ENCODE data around the gene HSFX1. TPM values are rescaled to one million over a fixed set of nuclear protein-coding genes. Genes with fewer than 3 reads are reported as not detected.
"Not testable (repeated sequence)": the region's sequence is repeated elsewhere in the genome, so short reads cannot be mapped to it uniquely, and the experiment has no call there.

The HSFX1 gene
- total RNA-seq (2021; fragmentation: NEBNext Ultra II Directional; extraction: Animal tissue kit (Norgen Biotek cat#: 25700)), result 0.63 TPM in 2 replicates
- polyA plus RNA-seq (2011; rRNA removed), result 0.42 and 0.60 TPM in 2 replicates
- polyA plus RNA-seq (2011; cell fraction: cytosol; rRNA removed), result 0.31 TPM
- 1.9 TPM for polyA plus RNA-seq (2011; cell fraction: nucleus; rRNA removed)
- 0.18 to 0.64 TPM (median 0.33 TPM) in 4 replicates for polyA plus RNA-seq (2012, experiment 1 of 2)
- 0.10 TPM for polyA plus RNA-seq (2012, experiment 2 of 2)
- polyA plus RNA-seq (2013, experiment 1 of 2), result 0.16 TPM
- 0.18 TPM for polyA plus RNA-seq (2013, experiment 2 of 2)
- polyA minus RNA-seq (2011; rRNA and poly(A)+ RNA removed), result 0.61 and 0.79 TPM in 2 replicates
- polyA minus RNA-seq (2011; cell fraction: cytosol; rRNA and poly(A)+ RNA removed), result not detected
- polyA minus RNA-seq (2011; cell fraction: nucleus; rRNA and poly(A)+ RNA removed), result 1.9 TPM
- long read RNA-seq, experiment 1, partial matches to known transcripts, result 0 of 2 reads
- long read RNA-seq, experiment 1, other reads (novel, unspliced or antisense), result 2 of 2 reads
- long read RNA-seq, experiment 2, result 0 reads

- H3K4me2 ChIP-seq (ENCODE audit: insufficient read depth in 1 of 2, low read depth in 2 of 2, low read length in 2 of 2); H4K20me1 ChIP-seq (replicated peaks in 1 of 2; ENCODE audit: control insufficient read depth in 1 of 2, insufficient read depth in 2 of 2, low read length in 2 of 2); H3K14ac ChIP-seq (ENCODE audit: insufficient read length); H3K79me1 ChIP-seq (ENCODE audit: low read depth, low read length); H3K4me1 ChIP-seq (replicated peaks in 1 of 4; ENCODE audit: control insufficient read depth in 3 of 4, insufficient read depth in 4 of 4, low read length in 3 of 4); H3K4ac ChIP-seq (replicated peaks; ENCODE audit: insufficient read length, low read depth, low read length); H3K56ac ChIP-seq (replicated peaks; ENCODE audit: insufficient read length, low read depth, low read length); POLR2A ChIA-PET (ENCODE audit: partially characterized antibody); H2BK12ac ChIP-seq (ENCODE audit: low read depth, low read length); H3K27me3 ChIP-seq (replicated peaks in 1 of 4; ENCODE audit: control insufficient read depth in 3 of 4, extremely low read depth in 1 of 4, insufficient read depth in 3 of 4, low read length in 3 of 4); H4K5ac ChIP-seq (ENCODE audit: insufficient read length, low read depth, low read length); H3K79me2 ChIP-seq (ENCODE audit: control insufficient read depth in 1 of 2, insufficient read depth in 2 of 2, low read length in 2 of 2); H3K36me3 ChIP-seq (ENCODE audit: control insufficient read depth in 2 of 4, insufficient read depth in 4 of 4, low read length in 3 of 4); H3K9me3 ChIP-seq (ENCODE audit: insufficient read depth in 2 of 2, low read depth in 1 of 2, low read length in 1 of 2); H4K91ac ChIP-seq (replicated peaks; ENCODE audit: insufficient read length, low read length); H4K8ac ChIP-seq (ENCODE audit: extremely low read depth, insufficient read depth, low read length); H3K27ac ChIP-seq (ENCODE audit: low read depth, low read length); H2BK15ac ChIP-seq (ENCODE audit: low read length); H3K9ac ChIP-seq (replicated peaks in 1 of 4; ENCODE audit: extremely low read depth in 1 of 4, low read depth in 3 of 4, low read length in 3 of 4); DNase-seq (ENCODE audit: low read depth in 1 of 2, low spot score in 2 of 2); H2BK5ac ChIP-seq (ENCODE audit: low read depth, low read length); H3K23me2 ChIP-seq (ENCODE audit: low read depth, low read length); H2BK120ac ChIP-seq (replicated peaks; ENCODE audit: low read depth, low read length); H2AK5ac ChIP-seq (ENCODE audit: low read depth, low read length); H2AFZ ChIP-seq (ENCODE audit: low read length); H3K4me3 ChIP-seq (ENCODE audit: extremely low read depth in 1 of 4, insufficient read depth in 2 of 4, low read depth in 3 of 4, low read length in 4 of 4); CTCF ChIA-PET (ENCODE audit: partially characterized antibody); H3K18ac ChIP-seq (ENCODE audit: extremely low read depth, low read length); H3K23ac ChIP-seq (ENCODE audit: insufficient read length); H2BK20ac ChIP-seq (ENCODE audit: low read length): not testable (repeated sequence)
- WGBS, 2 experiments (ENCODE audit: extremely low coverage in 1 of 2, insufficient coverage in 1 of 2, insufficient read length in 1 of 2, insufficient replicate concordance in 2 of 2, low coverage in 1 of 2, low lambda C conversion rate in 2 of 2, missing lambda C conversion rate in 1 of 2), result no CpG with 5 or more reads among the region's 17 CpGs
- peak; percentile 55 for FAIRE-seq
Measured at GRCh38 chrX:149773768-149774167, at the start of gene HSFX1. TSS of gene HSFX1 (plus strand) at chrX:149774068. CDS start at chrX:149774682, 614 bp downstream.

GRCh38 chrX:149727308-149727707 is 46.6 kb upstream of the HSFX1 start:
- H2AK5ac ChIP-seq (ENCODE audit: low read depth, low read length); H2BK5ac ChIP-seq (ENCODE audit: low read depth, low read length); CTCF ChIA-PET (ENCODE audit: partially characterized antibody); H3K18ac ChIP-seq (ENCODE audit: extremely low read depth, low read length); H3K4me2 ChIP-seq (ENCODE audit: insufficient read depth in 1 of 2, low read depth in 2 of 2, low read length in 2 of 2); H3K36me3 ChIP-seq (ENCODE audit: control insufficient read depth in 2 of 4, insufficient read depth in 4 of 4, low read length in 3 of 4); H3K9ac ChIP-seq (replicated peaks in 1 of 4; ENCODE audit: extremely low read depth in 1 of 4, low read depth in 3 of 4, low read length in 3 of 4); H3K23ac ChIP-seq (ENCODE audit: insufficient read length); H3K4ac ChIP-seq (replicated peaks; ENCODE audit: insufficient read length, low read depth, low read length); H2BK12ac ChIP-seq (ENCODE audit: low read depth, low read length); H3K4me1 ChIP-seq (replicated peaks in 1 of 4; ENCODE audit: control insufficient read depth in 3 of 4, insufficient read depth in 4 of 4, low read length in 3 of 4); POLR2A ChIA-PET (ENCODE audit: partially characterized antibody); H4K8ac ChIP-seq (ENCODE audit: extremely low read depth, insufficient read depth, low read length); H4K20me1 ChIP-seq (replicated peaks in 1 of 2; ENCODE audit: control insufficient read depth in 1 of 2, insufficient read depth in 2 of 2, low read length in 2 of 2); H3K56ac ChIP-seq (replicated peaks; ENCODE audit: insufficient read length, low read depth, low read length); H3K14ac ChIP-seq (ENCODE audit: insufficient read length); H2BK20ac ChIP-seq (ENCODE audit: low read length); H3K79me2 ChIP-seq (ENCODE audit: control insufficient read depth in 1 of 2, insufficient read depth in 2 of 2, low read length in 2 of 2); H3K79me1 ChIP-seq (ENCODE audit: low read depth, low read length); H2BK15ac ChIP-seq (ENCODE audit: low read length); H2BK120ac ChIP-seq (replicated peaks; ENCODE audit: low read depth, low read length); H3K23me2 ChIP-seq (ENCODE audit: low read depth, low read length); H4K5ac ChIP-seq (ENCODE audit: insufficient read length, low read depth, low read length); H3K4me3 ChIP-seq (ENCODE audit: extremely low read depth in 1 of 4, insufficient read depth in 2 of 4, low read depth in 3 of 4, low read length in 4 of 4); H3K27ac ChIP-seq (ENCODE audit: low read depth, low read length); H3K27me3 ChIP-seq (replicated peaks in 1 of 4; ENCODE audit: control insufficient read depth in 3 of 4, extremely low read depth in 1 of 4, insufficient read depth in 3 of 4, low read length in 3 of 4); H2AFZ ChIP-seq (ENCODE audit: low read length); H3K9me3 ChIP-seq (ENCODE audit: insufficient read depth in 2 of 2, low read depth in 1 of 2, low read length in 1 of 2); DNase-seq (ENCODE audit: low read depth in 1 of 2, low spot score in 2 of 2); H4K91ac ChIP-seq (replicated peaks; ENCODE audit: insufficient read length, low read length): not testable (repeated sequence)
- FAIRE-seq, result peak; percentile 77
- no CpG with 5 or more reads among the region's 7 CpGs for WGBS, 2 experiments (ENCODE audit: extremely low coverage in 1 of 2, insufficient coverage in 1 of 2, insufficient read length in 1 of 2, insufficient replicate concordance in 2 of 2, low coverage in 1 of 2, low lambda C conversion rate in 2 of 2, missing lambda C conversion rate in 1 of 2)
